Measurements from ENCODE around the gene CBLC.
A peak's percentile ranks its signal among the peaks of the same experiment; 100 is the strongest.
"Not testable (repeated sequence)": the region's sequence is repeated elsewhere in the genome, so short reads cannot be mapped to it uniquely, and the experiment has no call there.

CBLC gene

GRCh38 chr19:44822177-44822576 lies 44.5 kb downstream of the CBLC start:
- DNase-seq = no peak

GRCh38 chr19:44822670-44823372 lies 45.1 kb downstream of the CBLC start:
- DNase-seq = no peak

- no peak for DNase-seq
Measured at GRCh38 chr19:44823373-44823698, 45.6 kb downstream of the CBLC start.

- no peak for DNase-seq
Measured at GRCh38 chr19:44824761-44825160, 47.1 kb downstream of the CBLC start.

- not testable (repeated sequence) for DNase-seq
Measured at GRCh38 chr19:44832875-44833274, 55.2 kb downstream of the CBLC start.

GRCh38 chr19:44834399-44834798 lies 56.7 kb downstream of the CBLC start:
- DNase-seq = not testable (repeated sequence)

- no peak for DNase-seq
Measured at GRCh38 chr19:44839276-44839675, 61.6 kb downstream of the CBLC start.

- no peak for DNase-seq
Measured at GRCh38 chr19:44840811-44841210, 63.1 kb downstream of the CBLC start.

GRCh38 chr19:44841231-44841630 lies 63.5 kb downstream of the CBLC start:
- no peak for DNase-seq

GRCh38 chr19:44845286-44845611 lies 67.6 kb downstream of the CBLC start:
- DNase-seq = no peak

GRCh38 chr19:44845612-44846454 lies 68.1 kb downstream of the CBLC start, which contains the start of gene NECTIN2:
TSS of gene NECTIN2 (plus strand) at chr19:44846297. CDS start at chr19:44846526, 229 bp downstream.
- peak; percentile 31 to 71 for DNase-seq

GRCh38 chr19:44846455-44847143 lies 68.9 kb downstream of the CBLC start:
- DNase-seq = no peak

- DNase-seq = no peak
Measured at GRCh38 chr19:44847144-44848035, 69.7 kb downstream of the CBLC start.

- DNase-seq = no peak
Measured at GRCh38 chr19:44848036-44848811, 70.5 kb downstream of the CBLC start.

- no peak for DNase-seq
Measured at GRCh38 chr19:44848812-44849447, 71.2 kb downstream of the CBLC start.
